ENCODE data around the gene ACP7.
A peak's percentile ranks its signal among the peaks of the same experiment; 100 is the strongest.
"Not testable (repeated sequence)": the region's sequence is repeated elsewhere in the genome, so short reads cannot be mapped to it uniquely, and the experiment has no call there.

The ACP7 gene

GRCh38 chr19:39090016-39090415 lies 5.8 kb downstream of the ACP7 start:
- H3K27ac ChIP-seq (ENCODE audit: low read depth, low read length); H3K27me3 ChIP-seq (ENCODE audit: insufficient read depth, low read length); H3K4me3 ChIP-seq (ENCODE audit: low read depth, low read length); H3K79me2 ChIP-seq (ENCODE audit: control insufficient read depth, insufficient read depth, low read length, unreplicated experiment); H3K36me3 ChIP-seq (ENCODE audit: insufficient read depth, low read length); H2AFZ ChIP-seq (ENCODE audit: low read length, unreplicated experiment); H3K4me1 ChIP-seq (ENCODE audit: control insufficient read depth, insufficient read depth, low read length, unreplicated experiment): not testable (repeated sequence)

- Histone ChIP-seq H3K27ac (ENCODE audit: low read depth, low read length) (no peak overlapping the region), H3K4me1 (ENCODE audit: control insufficient read depth, insufficient read depth, low read length, unreplicated experiment) (peaks cover 6% of the 10 kb centered on the region), H3K36me3 (ENCODE audit: insufficient read depth, low read length) (no peaks in the 10 kb centered on the region), H3K4me3 (ENCODE audit: low read depth, low read length) (no peak overlapping the region), H3K79me2 (ENCODE audit: control insufficient read depth, insufficient read depth, low read length, unreplicated experiment) (no peaks in the 10 kb centered on the region), H2AFZ (ENCODE audit: low read length, unreplicated experiment) (no peak overlapping the region), H3K27me3 (ENCODE audit: insufficient read depth, low read length) (no peaks in the 10 kb centered on the region)
Measured at GRCh38 chr19:39090881-39091280, 6.7 kb downstream of the ACP7 start.

- H3K36me3 ChIP-seq (ENCODE audit: insufficient read depth, low read length); H3K79me2 ChIP-seq (ENCODE audit: control insufficient read depth, insufficient read depth, low read length, unreplicated experiment); H3K4me1 ChIP-seq (ENCODE audit: control insufficient read depth, insufficient read depth, low read length, unreplicated experiment); H3K27ac ChIP-seq (ENCODE audit: low read depth, low read length); H3K27me3 ChIP-seq (ENCODE audit: insufficient read depth, low read length); H3K4me3 ChIP-seq (ENCODE audit: low read depth, low read length); H2AFZ ChIP-seq (ENCODE audit: low read length, unreplicated experiment): not testable (repeated sequence)
Measured at GRCh38 chr19:39095799-39096540, 11.8 kb downstream of the ACP7 start.

GRCh38 chr19:39097299-39097698 lies 13.1 kb downstream of the ACP7 start:
- H3K27ac ChIP-seq (ENCODE audit: low read depth, low read length) = no peak overlapping the region
- no peak overlapping the region for H3K4me3 ChIP-seq (ENCODE audit: low read depth, low read length)
- H2AFZ ChIP-seq (ENCODE audit: low read length, unreplicated experiment) = no peak overlapping the region
- H3K27me3 ChIP-seq (ENCODE audit: insufficient read depth, low read length) = no peaks in the 10 kb centered on the region
- no peaks in the 10 kb centered on the region for H3K36me3 ChIP-seq (ENCODE audit: insufficient read depth, low read length)
- H3K79me2 ChIP-seq (ENCODE audit: control insufficient read depth, insufficient read depth, low read length, unreplicated experiment) = no peaks in the 10 kb centered on the region
- peaks cover 6% of the 10 kb centered on the region for H3K4me1 ChIP-seq (ENCODE audit: control insufficient read depth, insufficient read depth, low read length, unreplicated experiment)

GRCh38 chr19:39097721-39098120 lies 13.6 kb downstream of the ACP7 start:
- Histone ChIP-seq H3K4me1 (ENCODE audit: control insufficient read depth, insufficient read depth, low read length, unreplicated experiment) (peaks cover 6% of the 10 kb centered on the region), H3K79me2 (ENCODE audit: control insufficient read depth, insufficient read depth, low read length, unreplicated experiment) (no peaks in the 10 kb centered on the region), H3K27ac (ENCODE audit: low read depth, low read length) (no peak overlapping the region), H3K27me3 (ENCODE audit: insufficient read depth, low read length) (no peaks in the 10 kb centered on the region), H2AFZ (ENCODE audit: low read length, unreplicated experiment) (no peak overlapping the region), H3K36me3 (ENCODE audit: insufficient read depth, low read length) (no peaks in the 10 kb centered on the region), H3K4me3 (ENCODE audit: low read depth, low read length) (no peak overlapping the region)

GRCh38 chr19:39098365-39099269 lies 14.4 kb downstream of the ACP7 start:
- Histone ChIP-seq H3K27ac (ENCODE audit: low read depth, low read length) (no peak overlapping the region), H3K27me3 (ENCODE audit: insufficient read depth, low read length) (no peaks in the 10 kb centered on the region), H3K4me3 (ENCODE audit: low read depth, low read length) (peak overlapping the region; percentile 28; the same call in 1 of the 2 replicates), H3K79me2 (ENCODE audit: control insufficient read depth, insufficient read depth, low read length, unreplicated experiment) (no peaks in the 10 kb centered on the region), H3K36me3 (ENCODE audit: insufficient read depth, low read length) (no peaks in the 10 kb centered on the region), H3K4me1 (ENCODE audit: control insufficient read depth, insufficient read depth, low read length, unreplicated experiment) (peaks cover 1% of the 10 kb centered on the region), H2AFZ (ENCODE audit: low read length, unreplicated experiment) (no peak overlapping the region)

- Histone ChIP-seq H3K36me3 (ENCODE audit: insufficient read depth, low read length) (no peaks in the 10 kb centered on the region), H3K4me1 (ENCODE audit: control insufficient read depth, insufficient read depth, low read length, unreplicated experiment) (no peaks in the 10 kb centered on the region), H2AFZ (ENCODE audit: low read length, unreplicated experiment) (no peak overlapping the region), H3K27me3 (ENCODE audit: insufficient read depth, low read length) (no peaks in the 10 kb centered on the region), H3K27ac (ENCODE audit: low read depth, low read length) (no peak overlapping the region), H3K79me2 (ENCODE audit: control insufficient read depth, insufficient read depth, low read length, unreplicated experiment) (no peaks in the 10 kb centered on the region), H3K4me3 (ENCODE audit: low read depth, low read length) (no peak overlapping the region)
Measured at GRCh38 chr19:39099341-39099740, 15.2 kb downstream of the ACP7 start.

- Histone ChIP-seq H3K27ac (ENCODE audit: low read depth, low read length) (no peak overlapping the region), H3K36me3 (ENCODE audit: insufficient read depth, low read length) (no peaks in the 10 kb centered on the region), H2AFZ (ENCODE audit: low read length, unreplicated experiment) (no peak overlapping the region), H3K27me3 (ENCODE audit: insufficient read depth, low read length) (no peaks in the 10 kb centered on the region), H3K4me1 (ENCODE audit: control insufficient read depth, insufficient read depth, low read length, unreplicated experiment) (no peaks in the 10 kb centered on the region), H3K4me3 (ENCODE audit: low read depth, low read length) (no peak overlapping the region), H3K79me2 (ENCODE audit: control insufficient read depth, insufficient read depth, low read length, unreplicated experiment) (no peaks in the 10 kb centered on the region)
Measured at GRCh38 chr19:39100500-39101166, 16.5 kb downstream of the ACP7 start.

- no peaks in the 10 kb centered on the region for H3K27me3 ChIP-seq (ENCODE audit: insufficient read depth, low read length)
- no peak overlapping the region for H3K27ac ChIP-seq (ENCODE audit: low read depth, low read length)
- H3K79me2 ChIP-seq (ENCODE audit: control insufficient read depth, insufficient read depth, low read length, unreplicated experiment) = no peaks in the 10 kb centered on the region
- no peak overlapping the region for H2AFZ ChIP-seq (ENCODE audit: low read length, unreplicated experiment)
- no peaks in the 10 kb centered on the region for H3K36me3 ChIP-seq (ENCODE audit: insufficient read depth, low read length)
- no peak overlapping the region for H3K4me3 ChIP-seq (ENCODE audit: low read depth, low read length)
- no peaks in the 10 kb centered on the region for H3K4me1 ChIP-seq (ENCODE audit: control insufficient read depth, insufficient read depth, low read length, unreplicated experiment)
Measured at GRCh38 chr19:39103151-39103550, 19.0 kb downstream of the ACP7 start.

- Histone ChIP-seq H3K79me2 (ENCODE audit: control insufficient read depth, insufficient read depth, low read length, unreplicated experiment) (no peaks in the 10 kb centered on the region), H3K4me1 (ENCODE audit: control insufficient read depth, insufficient read depth, low read length, unreplicated experiment) (no peaks in the 10 kb centered on the region), H2AFZ (ENCODE audit: low read length, unreplicated experiment) (no peak overlapping the region), H3K27ac (ENCODE audit: low read depth, low read length) (no peak overlapping the region), H3K36me3 (ENCODE audit: insufficient read depth, low read length) (no peaks in the 10 kb centered on the region), H3K27me3 (ENCODE audit: insufficient read depth, low read length) (no peaks in the 10 kb centered on the region), H3K4me3 (ENCODE audit: low read depth, low read length) (no peak overlapping the region)
Measured at GRCh38 chr19:39104186-39104596, 20.0 kb downstream of the ACP7 start.
